ENCODE measurements around the gene HIPK4.
A peak's percentile ranks its signal among the peaks of the same experiment; 100 is the strongest.

HIPK4 gene

GRCh38 chr19:40356681-40357595 lies 33.0 kb downstream of the HIPK4 start:
- Histone ChIP-seq H3K9me3 (no peaks in the 10 kb centered on the region), H3K4me1 (peaks cover 0 to 4% (median 2%) of the 10 kb centered on the region in 4 donors), H3K27me3 (no peaks in the 10 kb centered on the region), H3K36me3 (peaks cover 0 to 25% (median 9%) of the 10 kb centered on the region in 3 donors), H3K27ac (no peak overlapping the region), H3K4me3 (no peak overlapping the region)
- no peak for DNase-seq
- no peak for TF ChIP-seq CTCF (IDR thresholded peaks at IDR 0.05)
- intact Hi-C loops (cut with DNase I; ENCODE audit: low total_unique reads) = no loop called here

GRCh38 chr19:40355975-40356680 lies 33.9 kb downstream of the HIPK4 start:
- no peak overlapping the region for H3K4me3 ChIP-seq
- no peak for TF ChIP-seq CTCF (IDR thresholded peaks at IDR 0.05)
- intact Hi-C loops (cut with DNase I; ENCODE audit: low total_unique reads) = no loop called here

GRCh38 chr19:40348961-40349507 lies 40.9 kb downstream of the HIPK4 start:
- Histone ChIP-seq H3K27me3 (no peaks in the 10 kb centered on the region), H3K4me1 (peaks cover 0 to 35% (median 8%) of the 10 kb centered on the region in 4 donors), H3K9me3 (no peaks in the 10 kb centered on the region), H3K27ac (peak overlapping the region; percentile 61 to 81), H3K36me3 (no peaks in the 10 kb centered on the region), H3K4me3 (peak overlapping the region; percentile 58 to 68)
- no peak for TF ChIP-seq CTCF (IDR thresholded peaks at IDR 0.05)
- intact Hi-C loops (cut with DNase I; ENCODE audit: low total_unique reads) = no loop called here
- no peak for DNase-seq

More at GRCh38 chr19:40355975-40356680, 33.9 kb downstream of the HIPK4 start:
- Histone ChIP-seq H3K27me3 (no peaks in the 10 kb centered on the region), H3K4me1 (peaks cover 0 to 4% (median 2%) of the 10 kb centered on the region in 4 donors), H3K27ac (no peak overlapping the region), H3K9me3 (no peaks in the 10 kb centered on the region), H3K36me3 (peaks cover 0 to 24% (median 9%) of the 10 kb centered on the region in 3 donors)
- no peak for DNase-seq

GRCh38 chr19:40348125-40348913 lies 41.7 kb downstream of the HIPK4 start, which contains the start of the genes C19orf47 and PLD3:
Gene C19orf47 (minus strand): TSS chr19:40348397. CDS start chr19:40341857, 6,540 bp downstream.
Gene PLD3 (plus strand): TSS chr19:40348695. CDS start chr19:40366484, 17,789 bp downstream.
- Histone ChIP-seq H3K4me3 (peak within 1 kb of the TSS; percentile 58 to 68), H3K4me1 (peaks cover 0 to 39% (median 10%) of the 10 kb centered on the region in 4 donors), H3K27me3 (no peaks in the 10 kb centered on the region), H3K27ac (peak within 1 kb of the TSS; percentile 61 to 81), H3K9me3 (no peaks in the 10 kb centered on the region), H3K36me3 (no peaks in the 10 kb centered on the region)
- intact Hi-C loops (cut with DNase I; ENCODE audit: low total_unique reads) = no loop called here
- DNase-seq = peak; percentile 100
- TF ChIP-seq CTCF (IDR thresholded peaks at IDR 0.05) = peak in 1 of 2 experiments; percentile 48

- H3K4me3 ChIP-seq = no peak overlapping the region
- no peak overlapping the region for H3K27ac ChIP-seq
- intact Hi-C loops (cut with DNase I; ENCODE audit: low total_unique reads) = no loop called here
- peaks cover 0 to 59% (median 29%) of the 10 kb centered on the region in 4 donors for H3K4me1 ChIP-seq
- no peaks in the 10 kb centered on the region for H3K27me3 ChIP-seq
- no peak for DNase-seq
- no peaks in the 10 kb centered on the region for H3K9me3 ChIP-seq
- no peak for TF ChIP-seq CTCF (IDR thresholded peaks at IDR 0.05)
- peaks cover 0 to 3% (median 0%) of the 10 kb centered on the region in 3 donors for H3K36me3 ChIP-seq
Measured at GRCh38 chr19:40344422-40344821, 45.6 kb downstream of the HIPK4 start.

Data from tibial artery (tissue), 4 donors.